IMR-90 (cell line): ENCODE data around the gene C10orf71.

Experiments used
- CEBPB ChIP-seq: IDR thresholded peaks from 2 replicates; pipeline ENCODE4 v1.6.1; 2012; ENCODE audit warnings: low read depth, low read length, improper control_type of control experiment
- MAFK ChIP-seq: IDR thresholded peaks from 2 replicates; pipeline ENCODE4 v1.6.1; 2012; ENCODE audit warnings: low read depth, low read length, improper control_type of control experiment
- MXI1 ChIP-seq: IDR thresholded peaks from 2 replicates; pipeline ENCODE4 v1.6.1; 2012; ENCODE audit warnings: low read depth, mild to moderate bottlenecking, low read length, moderate library complexity, borderline replicate concordance
- POLR2A ChIP-seq: IDR thresholded peaks from 2 replicates; pipeline ENCODE4 v1.6.1; 2012; ENCODE audit warnings: mild to moderate bottlenecking, low read depth, low read length
- TF ChIP-seq, protein P1 (sequence below): conservative IDR thresholded peaks from 2 replicates; pipeline ENCODE4 v1.5.1; 2012; ENCODE audit warnings: mild to moderate bottlenecking, low read depth, low read length, improper control_type of control experiment

DNA sequence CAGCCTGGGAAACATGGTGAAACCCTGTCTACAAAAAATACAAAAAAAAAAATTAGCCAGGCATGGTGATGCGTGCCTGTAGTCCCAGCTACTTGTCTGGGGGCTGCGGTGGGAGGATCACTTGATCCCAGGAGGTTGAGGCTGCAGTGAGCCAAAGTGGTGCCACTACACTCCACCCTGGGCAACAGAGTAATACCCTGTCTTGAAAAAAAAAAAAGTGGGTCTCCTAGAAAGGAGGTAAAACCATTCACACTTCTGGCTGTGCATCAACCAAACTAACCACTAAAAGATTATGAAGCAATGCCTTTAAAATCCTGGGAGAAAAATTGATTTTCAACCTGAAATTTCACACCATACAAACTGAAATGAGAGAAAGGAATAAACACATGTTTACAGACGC, 35.4 kb upstream of the C10orf71 start:
- TF ChIP-seq, protein P1, sequence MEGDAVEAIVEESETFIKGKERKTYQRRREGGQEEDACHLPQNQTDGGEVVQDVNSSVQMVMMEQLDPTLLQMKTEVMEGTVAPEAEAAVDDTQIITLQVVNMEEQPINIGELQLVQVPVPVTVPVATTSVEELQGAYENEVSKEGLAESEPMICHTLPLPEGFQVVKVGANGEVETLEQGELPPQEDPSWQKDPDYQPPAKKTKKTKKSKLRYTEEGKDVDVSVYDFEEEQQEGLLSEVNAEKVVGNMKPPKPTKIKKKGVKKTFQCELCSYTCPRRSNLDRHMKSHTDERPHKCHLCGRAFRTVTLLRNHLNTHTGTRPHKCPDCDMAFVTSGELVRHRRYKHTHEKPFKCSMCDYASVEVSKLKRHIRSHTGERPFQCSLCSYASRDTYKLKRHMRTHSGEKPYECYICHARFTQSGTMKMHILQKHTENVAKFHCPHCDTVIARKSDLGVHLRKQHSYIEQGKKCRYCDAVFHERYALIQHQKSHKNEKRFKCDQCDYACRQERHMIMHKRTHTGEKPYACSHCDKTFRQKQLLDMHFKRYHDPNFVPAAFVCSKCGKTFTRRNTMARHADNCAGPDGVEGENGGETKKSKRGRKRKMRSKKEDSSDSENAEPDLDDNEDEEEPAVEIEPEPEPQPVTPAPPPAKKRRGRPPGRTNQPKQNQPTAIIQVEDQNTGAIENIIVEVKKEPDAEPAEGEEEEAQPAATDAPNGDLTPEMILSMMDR: no peak
- TF ChIP-seq CEBPB: no peak
- no peak for TF ChIP-seq POLR2A
- TF ChIP-seq MXI1: no peak
- no peak for TF ChIP-seq MAFK
